Activated naive CD8-positive, alpha-beta T cell treated with anti-CD3 and anti-CD28 coated beads, Interleukin-2, amount 10 ng/mL, durations not matched to agents 7 days and 5 days (primary cell): ENCODE results near the gene ZNF185. TPM values are rescaled to one million over a fixed set of nuclear protein-coding genes. Genes with fewer than 3 reads are reported as not detected.

ENCODE experiments used
- ATAC-seq: fragments of 150-1000 bp; cut with Tn5 transposase; one replicate; pipeline ENCODE4 v1.10.0; 2021; ENCODE audit warnings: low read depth, moderate library complexity
- POLR2A ChIA-PET: fragments of 350-600 bp; sonication (Branson Sonifier 250); formaldehyde crosslinking; loops from one replicate; lab custom pipeline; 2021; ENCODE audit warnings: antibody characterized with exemption; lab: Charles Lee
- DNase-seq: peaks from one replicate; pipeline ENCODE4 v3.0.0; 2021
- H3K27ac Mint-ChIP-seq: one replicate; pipeline ENCODE4 v1.8.0; 2022; ENCODE audit warnings: mild to moderate bottlenecking, mixed read lengths
- H3K27me3 Mint-ChIP-seq: one replicate; pipeline ENCODE4 v1.8.0; 2022; ENCODE audit warnings: mild to moderate bottlenecking, moderate library complexity, mixed read lengths
- H3K36me3 Mint-ChIP-seq: one replicate; pipeline ENCODE4 v1.8.0; 2021; ENCODE audit warnings: mild to moderate bottlenecking, mixed read lengths
- H3K4me1 Mint-ChIP-seq: one replicate; pipeline ENCODE4 v1.8.0; 2021; ENCODE audit warnings: mixed read lengths
- H3K4me3 Mint-ChIP-seq: one replicate; pipeline ENCODE4 v1.8.0; 2022; ENCODE audit warnings: mild to moderate bottlenecking, moderate library complexity, mixed read lengths
- H3K9me3 Mint-ChIP-seq: one replicate; pipeline ENCODE4 v1.8.0; 2021; ENCODE audit warnings: mixed read lengths
- total RNA-seq, 2 experiments: library from RNA; stranded (reverse); gene quantifications; one replicate each; pipeline ENCODE4 v1.2.3, GENCODE V29; 2021

Gene ZNF185
- total RNA-seq, 2 experiments from 2014 or later, result 1.6 to 1.9 TPM

DNA sequence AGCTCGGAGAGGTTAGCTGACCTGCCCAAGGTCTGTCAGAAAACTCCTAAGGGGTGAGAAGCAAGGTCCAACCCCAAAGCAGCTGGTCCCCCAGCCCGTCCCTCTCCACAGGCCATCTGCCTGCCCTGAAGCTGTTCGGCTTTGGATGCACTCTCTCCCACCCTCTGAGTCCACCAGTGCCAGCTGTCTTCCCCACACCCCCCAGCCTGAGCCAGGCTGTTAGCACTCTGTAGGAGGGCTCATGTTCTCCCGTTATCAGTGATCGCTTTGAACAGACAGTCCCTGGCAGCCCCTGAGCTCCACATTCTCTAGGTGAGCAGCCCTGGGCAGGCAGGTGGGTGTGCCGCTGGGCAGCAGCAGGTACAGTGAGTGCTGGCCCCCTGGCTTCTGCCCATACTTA is 16.0 kb downstream of the ZNF185 start:
- DNase-seq, result no peak
- Mint-ChIP-seq H3K27me3 (peaks cover 2% of the 10 kb centered on the region), H3K4me3 (no peak overlapping the region), H3K27ac (no peak overlapping the region), H3K4me1 (no peaks in the 10 kb centered on the region), H3K9me3 (no peaks in the 10 kb centered on the region), H3K36me3 (no peaks in the 10 kb centered on the region)
- POLR2A ChIA-PET, result no interaction called here
- ATAC-seq, result no peak

DNA sequence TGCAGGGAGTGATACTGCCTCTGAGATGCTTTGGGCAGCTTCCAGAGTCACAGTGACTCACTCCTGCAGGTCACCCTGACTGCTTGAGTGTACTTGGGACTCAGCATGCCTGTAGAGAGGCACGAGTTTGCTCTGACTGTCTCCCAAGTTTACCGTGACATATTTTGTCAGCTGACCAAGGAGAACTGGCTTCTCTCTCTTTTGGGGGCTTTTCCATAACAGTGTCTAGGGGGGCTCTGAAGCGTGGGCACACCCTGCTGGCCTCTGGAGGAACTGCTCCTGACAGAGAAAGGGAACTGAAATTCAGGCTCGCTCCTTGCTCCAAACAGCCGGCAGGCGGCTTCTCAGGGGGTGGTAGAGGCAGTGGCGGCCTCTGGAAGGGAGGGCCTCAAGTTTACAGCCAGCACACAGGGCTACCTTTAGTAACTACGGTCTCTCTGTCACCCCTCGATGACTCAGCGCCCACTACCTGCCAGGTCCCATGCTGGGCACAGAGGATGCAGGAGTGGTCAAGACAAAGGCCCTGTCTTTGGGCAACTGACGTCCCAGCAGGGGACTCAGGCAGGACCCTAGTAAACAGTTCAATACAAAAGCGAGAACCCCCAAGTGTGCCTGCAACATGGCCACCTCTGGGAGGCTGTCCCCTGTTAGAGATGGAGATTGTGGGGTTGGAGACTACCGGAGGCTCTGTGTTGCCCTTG is 17.8 kb downstream of the ZNF185 start:
- H3K4me3 Mint-ChIP-seq, result no peak overlapping the region
- no peaks in the 10 kb centered on the region for H3K9me3 Mint-ChIP-seq
- H3K27ac Mint-ChIP-seq, result no peak overlapping the region
- ATAC-seq, result no peak
- no peaks in the 10 kb centered on the region for H3K36me3 Mint-ChIP-seq
- H3K4me1 Mint-ChIP-seq, result no peaks in the 10 kb centered on the region
- POLR2A ChIA-PET, result no interaction called here
- peaks cover 2% of the 10 kb centered on the region for H3K27me3 Mint-ChIP-seq
- DNase-seq, result no peak

DNA sequence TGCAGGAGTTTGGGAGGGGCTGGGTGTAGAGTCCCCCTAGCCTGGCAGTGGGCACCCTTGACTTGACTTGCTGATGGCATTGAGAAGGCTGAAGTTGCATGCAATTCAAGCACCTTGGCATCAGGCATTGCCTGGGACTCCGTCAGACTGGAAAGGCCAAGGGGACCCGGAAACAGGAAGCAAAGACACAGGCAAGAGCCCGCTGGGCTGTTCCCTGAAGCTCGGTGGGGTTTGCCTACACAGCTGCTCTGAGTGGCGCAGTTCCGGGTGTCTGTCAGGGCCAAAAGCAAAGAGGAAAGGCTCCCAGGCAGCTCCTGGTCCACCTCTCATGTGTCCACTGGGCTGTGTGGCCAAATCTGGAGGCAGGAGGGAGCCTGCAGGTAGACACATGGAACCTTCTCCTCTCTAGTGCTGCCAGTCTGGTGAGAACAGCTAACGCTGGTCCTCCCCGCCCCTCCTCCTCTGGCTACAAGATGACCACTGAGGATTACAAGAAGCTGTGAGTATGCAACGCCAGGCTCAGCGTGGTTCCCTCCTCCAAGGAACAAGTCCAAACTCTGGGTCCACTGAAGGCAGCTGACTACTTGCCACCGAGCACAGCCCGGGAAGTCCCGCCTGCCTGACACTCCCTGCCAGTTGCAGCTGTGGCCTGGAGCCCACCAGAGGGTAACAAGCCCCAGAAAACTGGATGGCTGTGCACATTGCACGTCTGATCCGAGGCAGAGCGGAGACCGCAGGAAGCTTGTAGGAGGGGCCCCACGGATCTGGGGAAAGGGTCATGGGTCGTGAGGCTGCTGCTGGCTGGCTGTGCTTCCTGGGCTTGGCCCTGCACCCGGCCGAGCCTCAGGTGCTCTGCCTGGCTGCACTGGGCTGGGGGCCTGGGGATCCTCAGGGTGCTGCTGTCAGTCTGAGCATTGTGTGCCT is 20.1 kb downstream of the ZNF185 start:
- Mint-ChIP-seq H3K36me3 (no peaks in the 10 kb centered on the region), H3K4me1 (no peaks in the 10 kb centered on the region), H3K4me3 (no peak overlapping the region), H3K27ac (no peak overlapping the region), H3K9me3 (no peaks in the 10 kb centered on the region), H3K27me3 (peaks cover 2% of the 10 kb centered on the region)
- ATAC-seq (no peak), DNase-seq (no peak)
- POLR2A ChIA-PET, result no interaction called here

DNA sequence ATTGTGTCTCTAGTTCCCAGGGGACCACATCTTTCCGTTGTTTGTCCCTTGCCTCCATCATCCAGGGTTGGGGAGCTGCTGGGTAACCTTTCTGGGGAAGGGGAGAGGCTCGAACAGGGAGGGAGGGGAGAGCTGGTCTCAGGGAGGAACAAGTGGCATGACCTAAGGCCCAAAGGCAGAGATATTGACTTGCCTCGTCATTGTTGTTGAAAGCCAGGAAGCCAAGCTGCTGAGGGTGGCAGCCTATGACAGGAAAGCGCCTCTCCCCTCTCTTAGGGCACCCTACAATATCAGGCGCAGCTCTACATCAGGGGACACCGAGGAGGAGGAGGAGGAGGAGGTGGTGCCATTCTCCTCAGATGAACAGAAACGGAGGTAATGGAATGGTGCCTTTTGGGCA is 20.8 kb downstream of the ZNF185 start:
- H3K27me3 Mint-ChIP-seq, result peaks cover 2% of the 10 kb centered on the region
- POLR2A ChIA-PET, result no interaction called here
- no peaks in the 10 kb centered on the region for H3K9me3 Mint-ChIP-seq
- DNase-seq, result no peak
- no peak for ATAC-seq
- no peaks in the 10 kb centered on the region for H3K36me3 Mint-ChIP-seq
- H3K27ac Mint-ChIP-seq, result no peak overlapping the region
- H3K4me1 Mint-ChIP-seq, result peaks cover 2% of the 10 kb centered on the region
- H3K4me3 Mint-ChIP-seq, result no peak overlapping the region

DNA sequence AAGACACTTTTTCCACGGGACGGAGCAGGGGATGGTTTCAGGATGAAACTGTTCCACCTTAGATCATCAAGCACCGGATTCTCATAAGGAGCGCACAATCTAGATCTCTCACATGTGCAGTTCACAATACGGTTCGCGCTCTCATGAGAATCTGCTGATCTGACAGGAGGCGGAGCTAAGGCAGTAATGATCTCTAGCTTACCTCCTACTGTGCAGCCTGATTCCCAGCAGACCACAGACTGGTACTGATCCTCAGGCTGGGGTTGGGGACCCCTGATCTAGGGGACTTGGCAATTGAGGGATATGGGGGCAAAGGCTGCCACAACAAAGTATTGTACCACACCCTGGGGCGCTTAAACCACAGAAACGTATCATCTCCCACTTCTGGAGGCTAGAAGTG is 25.7 kb downstream of the ZNF185 start:
- no peak for ATAC-seq
- POLR2A ChIA-PET, result no interaction called here
- no peak for DNase-seq
- H3K4me3 Mint-ChIP-seq, result no peak overlapping the region
- no peaks in the 10 kb centered on the region for H3K9me3 Mint-ChIP-seq
- no peaks in the 10 kb centered on the region for H3K36me3 Mint-ChIP-seq
- H3K27me3 Mint-ChIP-seq, result no peaks in the 10 kb centered on the region
- no peak overlapping the region for H3K27ac Mint-ChIP-seq
- peaks cover 7% of the 10 kb centered on the region for H3K4me1 Mint-ChIP-seq

DNA sequence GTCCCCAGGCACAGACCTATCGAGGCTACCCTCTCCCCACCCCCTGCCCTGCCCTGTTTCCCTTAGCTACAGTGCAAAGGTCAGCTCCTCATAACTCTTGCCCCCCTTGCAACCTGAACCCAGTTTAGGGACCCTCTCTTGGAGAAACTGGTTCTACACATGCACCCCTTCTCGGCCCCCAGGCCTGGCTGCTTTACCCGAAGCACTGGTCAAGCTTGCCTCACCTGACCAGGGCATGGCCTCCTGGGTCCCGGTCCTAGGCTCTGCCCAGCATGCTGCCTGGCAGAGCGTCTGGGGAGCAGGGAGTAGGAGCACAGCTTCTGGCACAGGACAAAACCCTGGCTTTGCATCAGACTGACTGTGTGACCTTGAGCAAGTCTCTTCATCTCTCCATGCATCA is 28.0 kb downstream of the ZNF185 start:
- Mint-ChIP-seq H3K9me3 (no peaks in the 10 kb centered on the region), H3K27ac (no peak overlapping the region), H3K36me3 (no peaks in the 10 kb centered on the region), H3K4me3 (no peak overlapping the region), H3K4me1 (peaks cover 7% of the 10 kb centered on the region), H3K27me3 (no peaks in the 10 kb centered on the region)
- ATAC-seq (no peak), DNase-seq (no peak)
- POLR2A ChIA-PET, result no interaction called here

DNA sequence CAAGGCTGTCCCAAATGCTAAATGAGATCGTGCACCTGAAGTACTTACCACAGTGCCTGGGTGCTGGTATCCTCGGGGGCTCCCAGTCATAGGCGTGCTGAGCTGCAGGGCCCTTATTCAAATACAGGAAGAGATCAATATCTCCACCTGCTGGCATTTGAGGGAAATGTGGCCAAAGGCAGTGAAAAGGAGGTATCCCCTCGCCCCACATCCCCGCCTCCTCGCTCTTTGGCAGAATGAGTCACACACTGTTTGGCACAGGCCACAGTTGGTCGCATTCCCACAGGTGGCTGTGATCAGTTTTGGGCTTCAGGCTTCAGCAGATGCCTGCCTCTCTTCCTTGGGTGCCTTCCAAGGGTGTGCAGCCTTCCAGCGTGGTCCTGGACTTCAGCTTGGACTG is 28.4 kb downstream of the ZNF185 start:
- DNase-seq, result peak; percentile 40
- Mint-ChIP-seq H3K4me1 (peaks cover 7% of the 10 kb centered on the region), H3K36me3 (no peaks in the 10 kb centered on the region), H3K27ac (no peak overlapping the region), H3K9me3 (no peaks in the 10 kb centered on the region), H3K4me3 (no peak overlapping the region), H3K27me3 (no peaks in the 10 kb centered on the region)
- peak; percentile 69 for ATAC-seq
- POLR2A ChIA-PET, result no interaction called here

DNA sequence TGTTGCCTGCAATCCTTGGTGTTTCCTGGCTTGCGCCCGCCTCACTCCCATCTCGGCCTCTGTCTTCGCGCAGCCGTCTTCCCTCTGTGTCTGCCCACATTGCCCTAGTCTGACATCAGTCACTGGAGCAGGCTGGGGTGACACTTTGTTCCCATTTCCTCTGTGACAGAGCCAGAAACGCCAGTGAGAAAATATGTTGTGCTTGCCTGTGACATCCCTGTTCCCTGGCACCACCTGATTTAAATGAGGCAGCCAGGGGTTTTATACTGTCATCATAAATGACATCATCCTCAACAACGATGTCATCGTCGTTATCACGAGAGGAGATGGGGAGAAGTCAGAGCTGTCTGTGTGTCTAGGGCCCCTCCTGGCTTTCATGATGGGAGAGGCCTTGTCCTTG is 29.1 kb downstream of the ZNF185 start:
- H3K4me1 Mint-ChIP-seq, result peaks cover 7% of the 10 kb centered on the region
- ATAC-seq (no peak), DNase-seq (no peak)
- H3K27ac Mint-ChIP-seq, result no peak overlapping the region
- POLR2A ChIA-PET, result no interaction called here
- H3K27me3 Mint-ChIP-seq, result no peaks in the 10 kb centered on the region
- H3K4me3 Mint-ChIP-seq, result no peak overlapping the region
- no peaks in the 10 kb centered on the region for H3K36me3 Mint-ChIP-seq
- H3K9me3 Mint-ChIP-seq, result no peaks in the 10 kb centered on the region

DNA sequence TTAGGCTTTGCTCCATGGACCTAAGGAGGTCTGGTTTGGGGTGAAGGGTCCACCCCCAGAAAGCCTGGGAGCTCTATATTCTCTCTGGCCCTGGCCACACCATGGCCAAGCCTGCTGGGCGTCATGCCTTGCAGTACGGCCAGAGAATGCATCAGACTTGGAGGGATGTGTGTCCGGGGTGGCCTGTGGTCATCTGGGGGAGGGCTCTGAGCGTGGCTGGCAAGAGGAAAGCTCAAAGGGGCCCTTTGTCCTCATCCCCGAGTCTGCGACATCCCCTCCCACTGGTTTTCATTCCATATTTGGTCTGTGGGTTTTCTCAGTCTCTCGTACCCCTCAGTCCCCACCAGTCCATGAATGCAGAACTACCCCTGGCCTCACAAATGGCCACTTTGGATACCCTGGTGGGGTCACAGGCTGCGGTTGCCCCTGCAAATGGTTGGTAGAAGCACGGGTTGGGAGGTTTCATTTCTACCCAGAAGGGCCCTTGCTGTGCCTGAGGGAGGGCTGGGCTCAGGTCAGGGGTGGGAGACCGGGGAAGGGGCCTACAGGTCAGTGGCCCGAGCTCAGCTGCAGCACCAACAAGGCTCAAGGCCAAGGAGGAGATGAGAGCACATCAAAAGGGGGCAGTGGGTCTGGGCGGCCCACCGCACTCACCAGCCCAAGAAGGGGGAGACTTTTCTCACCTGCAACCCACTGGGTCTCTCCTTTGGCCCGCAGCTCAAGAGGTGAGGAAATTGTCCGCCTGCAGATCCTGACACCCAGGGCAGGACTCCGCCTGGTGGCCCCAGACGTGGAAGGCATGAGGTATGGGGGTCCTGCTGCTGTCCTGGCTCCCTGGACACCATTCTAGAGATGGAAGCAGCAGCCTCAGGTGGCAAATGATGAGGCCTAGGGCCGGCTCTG is 30.2 kb downstream of the ZNF185 start:
- Mint-ChIP-seq H3K27me3 (no peaks in the 10 kb centered on the region), H3K27ac (no peak overlapping the region), H3K9me3 (no peaks in the 10 kb centered on the region), H3K4me1 (peaks cover 7% of the 10 kb centered on the region), H3K36me3 (no peaks in the 10 kb centered on the region), H3K4me3 (no peak overlapping the region)
- no peak for ATAC-seq
- no peak for DNase-seq
- POLR2A ChIA-PET, result no interaction called here

DNA sequence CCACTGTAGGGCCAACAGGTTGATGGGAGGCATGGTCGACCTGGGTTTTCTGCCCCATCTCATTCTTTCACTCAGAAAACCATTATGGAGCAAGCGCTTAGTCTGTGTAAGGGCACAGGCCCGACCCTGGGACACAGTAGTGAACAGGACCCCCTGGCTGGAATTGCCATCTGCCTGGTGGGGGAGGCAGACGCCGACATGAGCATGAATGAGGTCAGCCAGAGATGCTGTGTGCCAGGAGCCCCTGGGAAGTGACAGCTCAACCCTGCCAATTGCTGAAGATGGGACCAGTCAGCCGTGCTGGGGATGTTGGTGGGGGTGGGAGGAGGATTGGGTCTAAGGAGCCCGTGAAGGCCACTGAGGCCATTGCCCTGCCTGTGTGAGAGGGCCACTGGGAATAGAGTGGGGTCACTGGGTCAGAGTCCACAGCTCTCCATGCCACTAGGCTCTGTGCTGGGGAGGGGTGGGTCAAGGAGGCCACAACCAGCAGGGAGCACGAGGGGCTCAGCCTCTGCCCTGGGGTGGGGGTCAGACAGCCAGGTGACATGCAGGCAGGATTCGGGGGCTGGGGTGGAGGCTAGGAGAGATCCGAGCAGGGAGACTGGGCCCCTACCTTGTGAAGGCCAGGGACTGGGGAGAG is 31.0 kb downstream of the ZNF185 start:
- Mint-ChIP-seq H3K27me3 (no peaks in the 10 kb centered on the region), H3K27ac (no peak overlapping the region), H3K9me3 (no peaks in the 10 kb centered on the region), H3K4me3 (no peak overlapping the region), H3K4me1 (peaks cover 3% of the 10 kb centered on the region), H3K36me3 (no peaks in the 10 kb centered on the region)
- ATAC-seq (no peak), DNase-seq (no peak)
- POLR2A ChIA-PET, result no interaction called here

DNA sequence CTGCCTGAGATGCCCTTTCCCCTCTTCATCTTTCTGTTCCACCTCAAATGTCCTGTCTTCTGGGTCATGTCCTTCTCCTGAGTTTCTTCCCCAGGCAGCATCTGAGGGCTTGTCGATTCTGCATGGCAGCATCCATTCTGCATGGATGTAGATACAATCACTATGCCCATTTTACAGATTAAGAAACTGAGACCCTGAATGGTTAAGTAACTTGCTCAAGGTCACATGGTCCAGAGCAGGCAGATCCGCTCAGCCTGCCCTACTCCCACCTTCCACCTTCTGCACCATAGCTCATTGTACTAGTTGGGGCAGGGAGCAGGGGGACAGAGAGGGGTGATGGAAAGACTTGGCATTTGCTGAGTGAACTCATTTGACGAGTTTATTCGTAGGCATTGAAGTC is 32.0 kb downstream of the ZNF185 start:
- no peak overlapping the region for H3K27ac Mint-ChIP-seq
- ATAC-seq, result no peak
- no peaks in the 10 kb centered on the region for H3K9me3 Mint-ChIP-seq
- POLR2A ChIA-PET, result no interaction called here
- no peaks in the 10 kb centered on the region for H3K27me3 Mint-ChIP-seq
- DNase-seq, result no peak
- no peak overlapping the region for H3K4me3 Mint-ChIP-seq
- no peaks in the 10 kb centered on the region for H3K36me3 Mint-ChIP-seq
- H3K4me1 Mint-ChIP-seq, result peaks cover 2% of the 10 kb centered on the region

DNA sequence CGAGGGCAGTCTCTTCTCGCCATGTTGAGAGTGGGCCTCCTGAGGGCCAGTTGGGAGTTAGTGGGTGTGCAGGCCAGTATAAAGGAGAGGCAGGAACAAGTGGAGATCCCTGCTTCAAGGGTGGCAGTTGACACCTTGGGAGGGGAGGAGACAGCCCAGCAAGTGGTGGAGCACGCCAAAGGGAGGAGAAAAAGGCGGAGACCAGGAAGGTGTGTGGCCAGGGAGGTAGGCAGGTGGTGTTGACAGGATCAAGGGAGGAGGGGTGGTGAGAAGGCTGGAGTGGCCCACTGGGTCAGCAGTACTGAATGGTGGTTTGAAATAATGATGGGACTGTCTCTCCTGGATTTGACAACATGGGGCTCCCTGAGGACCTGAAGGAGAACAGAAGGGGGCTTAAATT is 32.6 kb downstream of the ZNF185 start:
- Mint-ChIP-seq H3K27ac (no peak overlapping the region), H3K36me3 (no peaks in the 10 kb centered on the region), H3K9me3 (no peaks in the 10 kb centered on the region), H3K4me3 (no peak overlapping the region), H3K4me1 (peaks cover 2% of the 10 kb centered on the region), H3K27me3 (no peaks in the 10 kb centered on the region)
- DNase-seq (no peak), ATAC-seq (no peak)
- POLR2A ChIA-PET, result interaction anchor here (1.2 kb wide), 1 partner anchor 11 kb away, joined by 3 read pairs; no protein-coding TSS in a partner anchor

DNA sequence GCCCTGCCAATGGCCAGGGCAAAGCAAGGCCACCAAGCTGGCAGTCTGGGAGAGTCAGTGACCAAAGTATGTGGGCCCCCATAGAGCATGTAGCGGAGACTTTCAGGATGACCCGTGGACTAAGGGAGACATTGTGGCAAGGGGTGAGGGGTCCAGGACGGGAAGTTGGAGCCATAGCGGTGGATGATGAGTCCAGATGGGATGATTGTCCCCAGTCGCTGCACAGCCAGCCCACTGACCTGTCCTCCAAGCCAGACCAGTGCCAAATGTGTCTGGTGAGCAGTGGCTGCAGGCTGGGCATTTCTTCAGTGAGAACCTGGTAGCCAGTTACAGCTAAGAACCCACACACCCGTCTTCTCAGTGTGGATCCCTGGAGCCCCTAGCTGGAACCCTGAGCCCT is 34.3 kb downstream of the ZNF185 start:
- POLR2A ChIA-PET, result no interaction called here
- no peak for ATAC-seq
- DNase-seq, result no peak
- no peaks in the 10 kb centered on the region for H3K4me1 Mint-ChIP-seq
- H3K4me3 Mint-ChIP-seq, result no peak overlapping the region
- H3K27ac Mint-ChIP-seq, result no peak overlapping the region
- H3K9me3 Mint-ChIP-seq, result no peaks in the 10 kb centered on the region
- H3K36me3 Mint-ChIP-seq, result no peaks in the 10 kb centered on the region
- no peaks in the 10 kb centered on the region for H3K27me3 Mint-ChIP-seq
